ENCODE results near the gene TBX21.
"Not testable (repeated sequence)": the region's sequence is repeated elsewhere in the genome, so short reads cannot be mapped to it uniquely, and the experiment has no call there.

Gene TBX21

GRCh38 chr17:47763913-47764582 lies 31.0 kb downstream of the TBX21 start:
- DNase-seq (ENCODE audit: low read depth): peak; percentile 73
- H3K4me3 ChIP-seq (ENCODE audit: control insufficient read depth, low read depth, low read length): no peak overlapping the region
- TF ChIP-seq CTCF (conservative IDR thresholded peaks at IDR 0.05; ENCODE audit: control insufficient read depth, insufficient read depth, low read depth, low read length): no peak

GRCh38 chr17:47773649-47774048 lies 40.6 kb downstream of the TBX21 start:
- DNase-seq (ENCODE audit: low read depth); H3K4me3 ChIP-seq (ENCODE audit: control insufficient read depth, low read depth, low read length): not testable (repeated sequence)

DNA sequence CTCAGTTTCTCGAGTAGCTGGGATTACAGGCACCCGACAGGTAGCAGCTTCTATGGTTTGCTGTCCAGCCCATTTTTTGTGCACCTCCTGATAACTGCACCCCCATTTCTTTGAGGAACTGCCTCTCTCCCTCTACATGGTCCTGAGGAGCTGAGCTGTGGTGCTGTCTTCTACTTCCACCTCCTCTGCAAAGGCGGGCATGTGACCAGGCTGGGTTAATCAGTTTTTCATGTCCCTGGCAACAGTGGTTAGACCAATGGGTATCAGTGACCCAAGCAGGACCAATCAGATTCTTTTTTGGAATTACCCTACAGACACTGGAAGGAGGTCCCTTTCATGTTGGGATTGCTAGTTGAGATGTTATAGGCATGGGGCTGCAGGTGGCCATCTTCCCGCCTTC lies 41.3 kb downstream of the TBX21 start:
- DNase-seq (ENCODE audit: low read depth): no peak
- no peak overlapping the region for H3K4me3 ChIP-seq (ENCODE audit: control insufficient read depth, low read depth, low read length)
- no peak for TF ChIP-seq CTCF (conservative IDR thresholded peaks at IDR 0.05; ENCODE audit: control insufficient read depth, insufficient read depth, low read depth, low read length)

- TF ChIP-seq CTCF (conservative IDR thresholded peaks at IDR 0.05; ENCODE audit: control insufficient read depth, insufficient read depth, low read depth, low read length): no peak
- no peak overlapping the region for H3K4me3 ChIP-seq (ENCODE audit: control insufficient read depth, low read depth, low read length)
- peak; percentile 75 for DNase-seq (ENCODE audit: low read depth)
Measured at GRCh38 chr17:47774987-47775580, 42.0 kb downstream of the TBX21 start.

DNA sequence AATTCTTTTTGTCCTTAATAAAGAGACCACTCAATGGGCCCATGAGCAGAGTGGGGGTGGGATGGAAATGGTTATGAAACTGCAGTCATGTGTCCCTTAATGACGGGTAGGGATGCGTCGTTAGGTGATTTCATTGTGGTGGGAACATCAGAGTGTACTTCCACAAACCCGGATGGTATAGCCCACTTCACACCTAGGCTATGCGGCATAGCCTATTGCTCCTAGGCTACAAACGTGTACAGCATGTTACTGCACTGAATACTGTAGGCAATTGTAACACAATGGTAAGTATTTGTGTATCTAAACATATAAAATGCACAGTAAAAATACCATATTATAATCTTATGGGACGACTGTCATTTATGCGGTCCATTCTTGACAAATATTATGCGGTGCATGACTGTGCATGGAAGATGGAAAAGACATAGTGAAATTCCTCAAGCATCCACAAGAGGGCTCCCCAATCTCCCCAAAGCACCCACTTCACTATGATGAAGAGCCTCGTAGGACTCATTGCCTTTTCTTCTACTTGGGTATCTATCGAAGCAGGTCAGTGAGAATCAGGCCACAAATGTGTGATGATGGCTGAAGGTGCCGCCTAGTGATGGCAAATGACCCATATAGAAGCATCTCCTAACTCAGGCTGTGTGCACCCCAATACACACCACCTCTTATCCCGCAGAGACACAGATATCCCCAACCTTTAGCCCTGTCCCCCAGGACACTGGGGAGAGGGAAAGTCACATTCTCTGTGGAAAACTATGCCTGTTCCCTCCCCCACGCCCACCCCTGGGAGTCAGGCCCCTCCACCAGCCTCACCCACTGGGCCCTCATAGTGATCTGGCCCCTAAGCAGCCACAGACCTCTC lies 43.5 kb downstream of the TBX21 start:
- peak; percentile 78 for TF ChIP-seq CTCF (conservative IDR thresholded peaks at IDR 0.05; ENCODE audit: control insufficient read depth, insufficient read depth, low read depth, low read length)
- no peak overlapping the region for H3K4me3 ChIP-seq (ENCODE audit: control insufficient read depth, low read depth, low read length)
- peak; percentile 68 for DNase-seq (ENCODE audit: low read depth)

DNA sequence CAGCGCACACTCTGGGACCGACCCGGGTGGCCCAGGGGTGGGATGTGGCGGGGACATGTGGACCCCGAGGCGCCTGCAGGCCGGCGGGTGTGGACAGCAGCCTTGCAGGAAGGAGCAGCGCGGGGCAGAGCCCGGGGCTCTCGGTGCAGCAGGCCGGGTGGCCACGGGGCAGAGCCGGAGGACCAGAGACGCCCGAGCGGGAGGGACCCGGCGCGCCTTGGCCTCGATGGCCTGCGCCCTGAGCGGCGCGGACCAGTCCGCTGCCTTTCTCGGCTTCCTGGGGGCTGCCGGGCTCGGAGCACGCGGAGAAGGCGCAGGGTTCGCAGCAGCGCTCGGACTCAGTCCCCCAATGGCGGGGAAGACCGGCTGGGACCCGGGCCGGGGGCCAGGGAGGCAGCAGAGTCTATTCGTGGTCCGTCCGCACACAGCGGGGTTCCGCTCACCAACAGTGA lies 45.2 kb downstream of the TBX21 start:
- no peak for TF ChIP-seq CTCF (conservative IDR thresholded peaks at IDR 0.05; ENCODE audit: control insufficient read depth, insufficient read depth, low read depth, low read length)
- H3K4me3 ChIP-seq (ENCODE audit: control insufficient read depth, low read depth, low read length): no peak overlapping the region
- no peak for DNase-seq (ENCODE audit: low read depth)

DNA sequence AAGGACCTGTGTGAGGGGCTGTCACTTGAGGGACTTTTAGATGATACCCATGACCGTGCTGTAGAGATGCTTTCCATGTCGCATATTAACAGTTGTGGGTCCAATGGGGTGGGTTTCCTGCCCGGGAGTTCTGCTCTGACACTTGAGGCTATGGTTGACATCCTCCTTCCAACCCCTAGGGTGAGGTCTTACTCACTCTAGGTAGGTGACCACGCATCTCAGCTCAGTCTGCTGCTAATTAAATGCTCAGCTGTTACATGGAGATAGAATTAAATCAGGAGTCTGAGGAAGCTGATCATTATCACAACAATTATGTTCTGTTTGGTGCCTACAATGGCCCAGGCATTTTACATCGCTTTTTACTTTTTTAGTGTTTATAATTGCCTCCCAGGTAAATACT lies 48.4 kb downstream of the TBX21 start:
- H3K4me3 ChIP-seq (ENCODE audit: control insufficient read depth, low read depth, low read length): no peak overlapping the region
- TF ChIP-seq CTCF (conservative IDR thresholded peaks at IDR 0.05; ENCODE audit: control insufficient read depth, insufficient read depth, low read depth, low read length): no peak
- DNase-seq (ENCODE audit: low read depth): no peak
